ENCODE data around the gene JAK1. TPM values are rescaled to one million over a fixed set of nuclear protein-coding genes. Genes with fewer than 3 reads are reported as not detected.
A peak's percentile ranks its signal among the peaks of the same experiment; 100 is the strongest.

JAK1 gene
- total RNA-seq: 100 to 1,000 TPM; 132 to 166 (median 161) TPM

- no peaks in the 10 kb centered on the region for H3K9me3 ChIP-seq
- ATAC-seq: peak; percentile 94
- H3K27me3 ChIP-seq: no peaks in the 10 kb centered on the region
- 0% methylated on average over 5 to 6 of the region's 100 CpGs for WGBS, 2 donors (ENCODE audit: low coverage in 1 of 2)
- H3K4me3 ChIP-seq: peak within 1 kb of the TSS; percentile 62 to 99
- peak within 1 kb of the TSS; percentile 79 to 99 (median 94) for H3K27ac ChIP-seq
- TF ChIP-seq CTCF (IDR thresholded peaks at IDR 0.05) (peak in 2 of 4 experiments; percentile 42 to 46), POLR2AphosphoS5 (IDR thresholded peaks at IDR 0.05) (peak; percentile 47), EP300 (IDR thresholded peaks at IDR 0.05) (no peak), POLR2A (IDR thresholded peaks at IDR 0.05) (peak; percentile 85 to 87)
- peaks cover 0 to 43% (median 9%) of the 10 kb centered on the region in 3 donors for H3K4me1 ChIP-seq
- no peaks in the 10 kb centered on the region for H3K36me3 ChIP-seq
Observed at GRCh38 chr1:64966158-64966971, at the start of gene JAK1. TSS of gene JAK1 (minus strand) at chr1:64966549. CDS start at chr1:64886264, 80,285 bp downstream.

DNA sequence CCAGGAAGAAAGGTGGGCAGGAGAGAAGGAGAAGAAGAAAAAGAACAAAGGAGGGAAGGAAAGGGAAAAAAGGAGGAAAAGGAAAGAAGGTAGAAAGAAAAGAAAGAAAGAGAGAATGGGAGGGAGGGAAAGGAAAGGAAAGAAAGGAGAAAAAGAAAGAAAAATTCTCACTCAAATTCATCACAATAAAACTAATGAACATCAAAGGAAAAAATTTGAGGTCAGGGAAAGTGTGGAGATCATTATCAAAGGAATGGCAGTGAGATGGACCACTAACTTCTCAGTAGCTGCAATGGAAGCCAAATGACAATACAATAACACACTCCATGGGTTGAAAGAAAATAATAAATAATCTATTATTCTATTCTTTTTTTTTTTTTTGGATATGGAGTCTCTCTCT is 48.0 kb upstream of the JAK1 start:
- ATAC-seq: no peak
- no peaks in the 10 kb centered on the region for H3K9me3 ChIP-seq
- H3K36me3 ChIP-seq: no peaks in the 10 kb centered on the region
- no peak overlapping the region for H3K4me3 ChIP-seq
- H3K27ac ChIP-seq: no peak overlapping the region
- TF ChIP-seq POLR2A (IDR thresholded peaks at IDR 0.05): no peak
- TF ChIP-seq EP300 (IDR thresholded peaks at IDR 0.05): no peak
- no peak for TF ChIP-seq POLR2AphosphoS5 (IDR thresholded peaks at IDR 0.05)
- TF ChIP-seq CTCF (IDR thresholded peaks at IDR 0.05): no peak
- no peaks in the 10 kb centered on the region for H3K27me3 ChIP-seq
- H3K4me1 ChIP-seq: no peaks in the 10 kb centered on the region

GRCh38 chr1:65011983-65012382 is 45.6 kb upstream of the JAK1 start:
- Histone ChIP-seq H3K36me3 (peaks cover 0 to 3% of the 10 kb centered on the region in 2 donors), H3K4me3 (no peak overlapping the region), H3K27ac (no peak overlapping the region), H3K9me3 (no peaks in the 10 kb centered on the region), H3K27me3 (no peaks in the 10 kb centered on the region), H3K4me1 (no peaks in the 10 kb centered on the region)
- WGBS, 2 donors (ENCODE audit: low coverage in 1 of 2): 78 to 95% methylated on average over 2 of the region's 2 CpGs
- no peak for TF ChIP-seq CTCF (IDR thresholded peaks at IDR 0.05)
- no peak for TF ChIP-seq POLR2AphosphoS5 (IDR thresholded peaks at IDR 0.05)
- TF ChIP-seq POLR2A (IDR thresholded peaks at IDR 0.05): no peak
- TF ChIP-seq EP300 (IDR thresholded peaks at IDR 0.05): no peak
- no peak for ATAC-seq

DNA sequence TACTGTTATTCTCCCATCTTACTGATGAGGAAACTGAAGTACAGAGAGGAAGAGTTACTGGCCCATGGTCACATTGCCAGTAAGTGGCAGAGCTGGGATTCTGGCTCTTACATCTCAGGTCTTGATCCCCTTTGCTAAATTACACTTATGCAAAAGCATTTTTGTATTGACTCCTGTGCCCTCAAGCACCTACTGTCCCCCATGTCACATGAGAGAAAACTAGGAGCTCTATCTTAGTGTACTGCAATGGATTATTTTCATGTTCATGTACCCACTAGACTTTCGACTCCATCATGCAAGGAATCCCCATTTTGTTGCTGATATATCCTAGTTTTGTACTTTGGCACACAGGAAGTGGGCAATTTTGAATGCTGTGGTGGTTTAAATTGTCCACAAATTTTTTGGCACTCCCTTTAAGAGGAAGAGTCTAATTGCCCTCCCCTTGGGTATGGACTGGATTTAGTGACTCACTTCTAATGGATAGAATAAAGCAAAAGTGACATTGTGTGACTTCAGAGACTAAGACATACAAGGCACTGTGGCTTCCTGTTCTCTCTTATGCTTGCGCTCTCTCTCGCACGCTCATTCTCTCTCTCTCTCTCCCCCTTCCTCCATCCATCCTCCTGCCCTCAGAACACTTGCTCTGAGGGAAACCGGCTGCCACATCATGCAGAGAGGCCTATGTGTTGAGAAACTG is 43.5 kb upstream of the JAK1 start:
- H3K4me1 ChIP-seq: no peaks in the 10 kb centered on the region
- 94 to 98% methylated on average over 4 to 5 of the region's 5 CpGs for WGBS, 2 donors (ENCODE audit: low coverage in 1 of 2)
- no peaks in the 10 kb centered on the region for H3K27me3 ChIP-seq
- TF ChIP-seq POLR2A (IDR thresholded peaks at IDR 0.05): no peak
- no peak for TF ChIP-seq CTCF (IDR thresholded peaks at IDR 0.05)
- TF ChIP-seq POLR2AphosphoS5 (IDR thresholded peaks at IDR 0.05): no peak
- TF ChIP-seq EP300 (IDR thresholded peaks at IDR 0.05): no peak
- no peaks in the 10 kb centered on the region for H3K9me3 ChIP-seq
- no peak for ATAC-seq
- no peak overlapping the region for H3K4me3 ChIP-seq
- H3K27ac ChIP-seq: no peak overlapping the region
- peaks cover 0 to 5% of the 10 kb centered on the region in 2 donors for H3K36me3 ChIP-seq
